ENCODE results near the gene KIAA1549. TPM values are rescaled to one million over a fixed set of nuclear protein-coding genes. Genes with fewer than 3 reads are reported as not detected.

KIAA1549 gene
- total RNA-seq, 1 experiment from 2014 or later, result 26.6 TPM

DNA sequence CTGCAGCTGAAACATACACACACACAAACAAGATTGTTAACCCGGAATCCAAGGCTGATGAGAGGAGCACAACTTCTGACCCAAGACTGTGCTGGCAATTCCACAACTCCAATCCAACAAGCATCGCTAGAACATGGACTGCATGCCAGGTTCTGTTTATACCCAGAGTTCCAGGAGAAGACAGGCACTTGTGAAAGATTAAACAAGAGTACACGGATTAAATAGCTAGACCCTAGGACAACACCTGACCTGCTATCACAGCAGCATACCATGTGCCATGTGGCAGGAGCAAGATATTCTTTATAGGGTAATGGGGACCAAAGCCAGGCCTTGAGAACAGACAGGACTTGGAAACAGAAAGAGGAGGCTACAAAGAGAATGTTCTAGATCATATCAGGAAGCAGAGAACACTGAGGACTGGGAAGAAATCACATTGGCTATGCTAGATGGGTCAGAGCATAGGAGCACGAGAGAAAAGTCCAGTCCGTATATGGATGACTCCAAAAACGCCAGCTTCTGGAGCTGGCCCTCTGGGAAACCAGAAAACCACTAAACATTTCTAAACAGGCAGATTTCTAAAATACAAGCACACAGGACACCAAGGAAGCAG is 99.5 kb downstream of the KIAA1549 start:
- H2AFZ ChIP-seq, result no peak overlapping the region
- intact Hi-C loops (cut with micrococcal nuclease; ENCODE audit: unreplicated experiment), result loop anchor here (10.0 kb wide), 1 partner anchor 463 kb away; the partner anchor contains the start of gene FMC1

DNA sequence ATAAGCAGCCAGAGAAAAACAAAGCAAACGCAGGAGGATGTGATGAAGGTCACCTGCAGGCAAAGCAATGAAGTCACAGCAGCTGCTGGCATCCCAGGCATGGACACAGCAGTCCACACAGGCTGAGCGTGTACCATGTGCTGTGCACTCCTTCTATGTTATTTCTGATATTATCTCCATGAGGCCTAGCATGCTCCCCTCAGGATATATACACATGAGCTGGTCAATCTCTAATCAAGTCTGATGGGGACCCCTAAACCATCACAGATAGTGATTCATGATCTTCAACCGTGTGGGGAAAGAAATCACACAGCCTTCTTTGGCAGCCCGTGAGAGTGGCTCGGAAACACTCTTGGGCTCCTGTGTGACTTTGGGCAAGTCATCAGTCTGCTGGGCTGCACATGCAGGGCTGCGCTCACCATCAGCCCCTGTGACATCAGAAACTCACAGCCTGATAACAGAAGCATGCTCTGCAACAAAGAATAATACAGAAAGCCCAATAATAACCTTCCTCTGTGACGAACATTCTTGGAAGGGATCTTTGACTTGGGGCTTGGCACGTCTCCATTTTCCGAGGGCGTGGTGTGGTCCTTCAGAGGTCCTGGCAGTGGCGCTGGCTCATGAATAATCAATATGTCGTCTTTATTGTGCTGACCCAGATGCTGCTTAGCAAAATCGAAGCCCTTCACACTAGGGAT is 100.2 kb downstream of the KIAA1549 start:
- no peak overlapping the region for H3K4me3 ChIP-seq

More for the DNA sequence above, 99.5 kb downstream of the KIAA1549 start:
- POLR2A ChIA-PET (ENCODE audit: unreplicated experiment), result no interaction called here
- peak in 1 of 2 experiments; percentile 32 for DNase-seq
- Histone ChIP-seq H3K36me3 (ENCODE audit: low read depth) (0 out of 2 replicates have a peak, but pooled peaks cover 6% of the 10 kb centered on the region), H3K9me3 (ENCODE audit: insufficient read depth, low read depth) (no peaks in the 10 kb centered on the region), H4K20me1 (ENCODE audit: insufficient read depth) (no peaks in the 10 kb centered on the region), H3K4me2 (no peak overlapping the region), H3K4me3 (no peak overlapping the region), H3F3A (ENCODE audit: insufficient read depth, low read depth) (peaks cover 6% of the 10 kb centered on the region; the same call in 1 of the 2 replicates), H3K4me1 (replicated peaks; ENCODE audit: insufficient read depth) (peaks cover 2% of the 10 kb centered on the region), H3K27ac (no peak overlapping the region), H3K79me2 (ENCODE audit: low read depth) (no peaks in the 10 kb centered on the region), H3K9me2 (ENCODE audit: insufficient read depth) (no peaks in the 10 kb centered on the region), H3K27me3 (ENCODE audit: insufficient read depth, low read depth) (no peaks in the 10 kb centered on the region)
- no TSS peak for BruUV-seq (replicated peaks)
- TF ChIP-seq EZH2 (IDR thresholded peaks at IDR 0.05; ENCODE audit: low read depth), result no peak
- TF ChIP-seq, protein P1, sequence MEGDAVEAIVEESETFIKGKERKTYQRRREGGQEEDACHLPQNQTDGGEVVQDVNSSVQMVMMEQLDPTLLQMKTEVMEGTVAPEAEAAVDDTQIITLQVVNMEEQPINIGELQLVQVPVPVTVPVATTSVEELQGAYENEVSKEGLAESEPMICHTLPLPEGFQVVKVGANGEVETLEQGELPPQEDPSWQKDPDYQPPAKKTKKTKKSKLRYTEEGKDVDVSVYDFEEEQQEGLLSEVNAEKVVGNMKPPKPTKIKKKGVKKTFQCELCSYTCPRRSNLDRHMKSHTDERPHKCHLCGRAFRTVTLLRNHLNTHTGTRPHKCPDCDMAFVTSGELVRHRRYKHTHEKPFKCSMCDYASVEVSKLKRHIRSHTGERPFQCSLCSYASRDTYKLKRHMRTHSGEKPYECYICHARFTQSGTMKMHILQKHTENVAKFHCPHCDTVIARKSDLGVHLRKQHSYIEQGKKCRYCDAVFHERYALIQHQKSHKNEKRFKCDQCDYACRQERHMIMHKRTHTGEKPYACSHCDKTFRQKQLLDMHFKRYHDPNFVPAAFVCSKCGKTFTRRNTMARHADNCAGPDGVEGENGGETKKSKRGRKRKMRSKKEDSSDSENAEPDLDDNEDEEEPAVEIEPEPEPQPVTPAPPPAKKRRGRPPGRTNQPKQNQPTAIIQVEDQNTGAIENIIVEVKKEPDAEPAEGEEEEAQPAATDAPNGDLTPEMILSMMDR (conservative IDR thresholded peaks at IDR 0.05), result no peak
- CTCF ChIA-PET, result no interaction called here

DNA sequence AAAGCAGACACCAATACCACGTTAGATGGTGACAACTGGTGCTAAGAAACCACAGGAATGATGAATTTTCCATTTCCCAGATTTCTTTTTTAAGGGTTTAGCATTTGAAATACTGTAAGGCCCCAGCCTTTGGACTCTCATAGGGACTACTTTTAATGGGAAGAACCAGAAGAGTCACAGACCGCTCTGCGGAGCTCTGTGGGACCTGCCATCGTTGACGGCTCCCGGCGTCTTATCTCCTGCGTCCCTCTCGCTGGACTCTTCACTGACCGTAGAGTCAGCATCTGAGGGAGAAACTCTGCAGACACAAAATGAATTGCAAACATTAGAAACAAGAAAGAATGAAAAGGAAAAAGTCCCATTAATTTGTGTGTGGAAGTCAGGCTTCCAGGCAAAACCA is 101.8 kb downstream of the KIAA1549 start:
- Histone ChIP-seq H4K20me1 (ENCODE audit: insufficient read depth) (no peaks in the 10 kb centered on the region), H3K4me3 (no peak overlapping the region), H3K9me3 (ENCODE audit: insufficient read depth, low read depth) (no peaks in the 10 kb centered on the region), H3K9me2 (ENCODE audit: insufficient read depth) (no peaks in the 10 kb centered on the region), H3K79me2 (ENCODE audit: low read depth) (no peaks in the 10 kb centered on the region), H3K27ac (no peak overlapping the region), H3K4me1 (replicated peaks; ENCODE audit: insufficient read depth) (peaks cover 21% of the 10 kb centered on the region), H2AFZ (no peak overlapping the region), H3K36me3 (ENCODE audit: low read depth) (0 out of 2 replicates have a peak, but pooled peaks cover 6% of the 10 kb centered on the region), H3F3A (ENCODE audit: insufficient read depth, low read depth) (peaks cover 23% of the 10 kb centered on the region), H3K27me3 (ENCODE audit: insufficient read depth, low read depth) (no peaks in the 10 kb centered on the region), H3K4me2 (no peak overlapping the region)
- no peak for DNase-seq
- no TSS peak for BruUV-seq (replicated peaks)
- POLR2A ChIA-PET (ENCODE audit: unreplicated experiment), result no interaction called here
- intact Hi-C loops (cut with micrococcal nuclease; ENCODE audit: unreplicated experiment), result no loop called here
- CTCF ChIA-PET, result no interaction called here
- TF ChIP-seq EZH2 (IDR thresholded peaks at IDR 0.05; ENCODE audit: low read depth), result no peak
- TF ChIP-seq, protein P1 (conservative IDR thresholded peaks at IDR 0.05), result no peak

More for the DNA sequence above, 100.2 kb downstream of the KIAA1549 start:
- ChIA-PET POLR2A (ENCODE audit: unreplicated experiment) (no interaction called here), CTCF (no interaction called here)
- H3K27me3 ChIP-seq (ENCODE audit: insufficient read depth, low read depth), result no peaks in the 10 kb centered on the region
- H3K27ac ChIP-seq, result no peak overlapping the region
- H3K4me1 ChIP-seq (replicated peaks; ENCODE audit: insufficient read depth), result peaks cover 9% of the 10 kb centered on the region
- H3K9me3 ChIP-seq (ENCODE audit: insufficient read depth, low read depth), result no peaks in the 10 kb centered on the region
- peaks cover 13% of the 10 kb centered on the region for H3F3A ChIP-seq (ENCODE audit: insufficient read depth, low read depth)
- BruUV-seq (replicated peaks), result no TSS peak
- no peak overlapping the region for H2AFZ ChIP-seq
- no peaks in the 10 kb centered on the region for H3K9me2 ChIP-seq (ENCODE audit: insufficient read depth)
- H3K79me2 ChIP-seq (ENCODE audit: low read depth), result no peaks in the 10 kb centered on the region
- DNase-seq, result no peak
- H4K20me1 ChIP-seq (ENCODE audit: insufficient read depth), result no peaks in the 10 kb centered on the region
- intact Hi-C loops (cut with micrococcal nuclease; ENCODE audit: unreplicated experiment), result loop anchor here (10.0 kb wide), 1 partner anchor 464 kb away; the partner anchor contains the start of gene FMC1
- H3K4me2 ChIP-seq, result no peak overlapping the region
- 0 out of 2 replicates have a peak, but pooled peaks cover 6% of the 10 kb centered on the region for H3K36me3 ChIP-seq (ENCODE audit: low read depth)
- no peak for TF ChIP-seq EZH2 (IDR thresholded peaks at IDR 0.05; ENCODE audit: low read depth)
- TF ChIP-seq, protein P1 (conservative IDR thresholded peaks at IDR 0.05), result no peak
